ENCODE measurements around the gene PHF23.
"Not testable (repeated sequence)": the region's sequence is repeated elsewhere in the genome, so short reads cannot be mapped to it uniquely, and the experiment has no call there.

The PHF23 gene

DNA sequence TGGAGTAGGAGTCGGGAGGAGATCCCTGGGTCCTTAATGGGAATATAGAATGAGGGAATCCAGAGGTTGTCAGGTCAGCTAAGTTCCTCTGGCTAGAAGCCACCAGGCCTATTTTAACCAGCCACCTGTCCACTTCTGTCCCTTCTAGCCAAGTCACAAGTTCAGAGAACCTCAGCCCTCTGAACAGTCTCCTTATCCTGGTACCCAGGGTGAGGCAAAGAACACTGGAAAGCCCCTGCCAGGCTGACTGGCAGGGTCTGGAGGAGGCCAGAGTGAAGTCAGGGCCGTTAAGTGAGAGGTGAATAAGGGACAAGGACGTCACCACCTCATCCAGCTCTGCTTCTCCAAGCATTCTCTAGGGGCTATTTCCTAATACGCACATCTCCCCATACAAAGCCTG lies 9.5 kb upstream of the PHF23 start:
- TF ChIP-seq CTCF (IDR thresholded peaks at IDR 0.05; ENCODE audit: low read depth, low read length): no peak
- peaks cover 3% of the 10 kb centered on the region for H3K36me3 ChIP-seq
- no peaks in the 10 kb centered on the region for H3K27me3 ChIP-seq
- no peaks in the 10 kb centered on the region; the same call in 1 of the 2 replicates for H3K4me1 ChIP-seq
- DNase-seq: no peak
- no peaks in the 10 kb centered on the region for H3K9me3 ChIP-seq
- no peak overlapping the region for H3K4me3 ChIP-seq (ENCODE audit: low read depth, low read length)

DNA sequence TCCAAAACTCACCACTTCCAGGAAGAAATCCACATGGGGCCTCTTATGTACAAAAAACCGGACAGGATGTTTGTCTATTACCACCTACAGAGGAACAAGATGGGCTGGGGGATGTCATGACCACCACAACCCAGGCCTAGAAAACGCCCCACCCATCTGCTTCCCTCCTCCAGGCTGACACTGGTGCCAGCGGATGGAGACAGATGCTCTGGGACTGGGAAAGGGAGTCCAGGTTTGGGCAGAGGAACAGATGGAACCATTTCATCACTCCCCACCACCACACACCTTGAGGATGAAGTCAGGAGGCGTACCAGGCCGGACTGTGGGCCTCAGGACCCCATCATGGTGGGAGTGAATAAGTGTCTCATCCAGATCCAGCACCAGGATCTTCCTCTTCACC lies 7.5 kb upstream of the PHF23 start:
- Histone ChIP-seq H3K9me3 (no peaks in the 10 kb centered on the region), H3K36me3 (peaks cover 3% of the 10 kb centered on the region), H3K4me3 (ENCODE audit: low read depth, low read length) (no peak overlapping the region), H3K27me3 (no peaks in the 10 kb centered on the region), H3K4me1 (no peaks in the 10 kb centered on the region)
- no peak for TF ChIP-seq CTCF (IDR thresholded peaks at IDR 0.05; ENCODE audit: low read depth, low read length)
- DNase-seq: no peak

DNA sequence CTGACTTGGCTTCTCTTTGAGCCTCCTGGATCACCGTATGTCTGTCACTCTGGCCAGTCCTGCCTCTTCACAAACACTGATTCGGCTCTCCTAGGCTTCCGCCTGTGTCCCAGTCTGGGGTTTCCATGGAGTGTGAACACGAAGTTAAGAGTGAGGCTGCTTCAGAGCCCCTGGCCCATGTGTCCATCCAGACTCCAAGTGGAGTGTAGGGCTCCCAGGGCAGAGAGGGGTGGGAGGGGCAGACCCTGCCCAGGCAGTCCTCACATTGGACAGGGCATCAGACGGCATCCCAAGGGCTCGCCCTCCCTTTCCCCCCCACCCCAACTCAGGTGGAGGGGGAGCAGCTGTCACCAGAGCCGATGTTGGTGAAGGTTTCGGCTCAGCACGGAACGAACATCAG lies 4.6 kb upstream of the PHF23 start:
- DNase-seq; H3K9me3 ChIP-seq; H3K27me3 ChIP-seq; H3K4me1 ChIP-seq; H3K36me3 ChIP-seq; H3K4me3 ChIP-seq (ENCODE audit: low read depth, low read length): not testable (repeated sequence)

DNA sequence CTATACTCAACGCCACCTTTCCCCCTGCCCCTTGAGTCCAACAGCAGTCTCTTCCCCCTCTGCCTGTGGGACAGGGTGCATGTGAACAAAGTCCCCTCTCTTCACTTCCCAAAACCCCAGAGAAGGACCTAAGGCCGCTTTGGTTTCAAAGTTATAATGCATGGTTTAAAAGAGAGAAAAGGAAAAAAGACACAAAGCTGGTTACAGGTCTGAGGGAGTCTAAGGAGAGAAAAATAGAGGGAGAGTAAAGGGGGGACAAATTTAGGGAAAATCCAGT lies 4.1 kb upstream of the PHF23 start:
- Histone ChIP-seq H3K36me3 (peaks cover 6% of the 10 kb centered on the region), H3K9me3 (no peaks in the 10 kb centered on the region), H3K4me3 (ENCODE audit: low read depth, low read length) (peak overlapping the region; percentile 82), H3K4me1 (no peaks in the 10 kb centered on the region), H3K27me3 (no peaks in the 10 kb centered on the region)
- DNase-seq: no peak
- TF ChIP-seq CTCF (IDR thresholded peaks at IDR 0.05; ENCODE audit: low read depth, low read length): no peak

DNA sequence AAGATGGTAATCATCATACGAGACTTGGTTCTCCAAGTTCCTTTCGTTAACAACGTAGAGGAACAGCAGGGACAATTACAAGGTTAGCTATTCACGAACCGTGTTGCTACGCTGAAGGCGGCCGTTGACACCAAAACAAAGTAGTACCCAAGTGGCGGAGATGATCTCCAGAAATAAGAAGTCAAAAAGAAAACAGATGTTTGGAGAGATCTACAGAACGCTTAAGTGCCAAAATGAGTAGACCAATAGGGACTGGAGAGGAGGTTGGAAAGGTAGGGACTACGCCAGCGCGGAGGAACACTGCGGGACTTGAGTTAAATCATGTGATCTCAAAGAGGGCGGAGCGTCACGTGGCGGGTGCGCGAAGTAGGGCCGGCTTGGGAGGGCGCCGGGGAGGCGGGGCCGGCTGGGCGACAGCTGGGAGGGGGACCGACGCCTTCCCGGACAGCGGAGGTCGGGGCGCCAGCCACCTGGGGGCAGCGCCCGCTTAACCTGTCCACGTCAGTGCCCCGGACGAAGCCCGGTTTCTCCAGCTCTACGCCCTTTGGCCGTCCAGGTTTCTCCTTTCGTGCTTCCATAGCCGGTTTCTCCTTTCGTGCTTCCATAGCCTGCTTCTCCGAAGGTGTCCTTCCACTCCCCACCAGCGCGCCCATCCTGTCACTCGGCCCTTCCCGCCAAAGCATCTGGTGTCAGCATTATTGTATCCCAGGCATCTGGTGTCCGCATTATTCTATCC lies 3.6 kb upstream of the PHF23 start:
- no peak for TF ChIP-seq CTCF (IDR thresholded peaks at IDR 0.05; ENCODE audit: low read depth, low read length)
- H3K4me1 ChIP-seq: no peaks in the 10 kb centered on the region
- H3K9me3 ChIP-seq: no peaks in the 10 kb centered on the region
- no peaks in the 10 kb centered on the region for H3K27me3 ChIP-seq
- H3K36me3 ChIP-seq: peaks cover 6% of the 10 kb centered on the region
- peak; percentile 88 for DNase-seq
- H3K4me3 ChIP-seq (ENCODE audit: low read depth, low read length): peak overlapping the region; percentile 82

- TF ChIP-seq CTCF (IDR thresholded peaks at IDR 0.05; ENCODE audit: low read depth, low read length): no peak
- Histone ChIP-seq H3K9me3 (no peaks in the 10 kb centered on the region), H3K36me3 (peaks cover 10% of the 10 kb centered on the region), H3K4me3 (ENCODE audit: low read depth, low read length) (peak within 1 kb of the TSS; percentile 82), H3K4me1 (no peaks in the 10 kb centered on the region), H3K27me3 (no peaks in the 10 kb centered on the region)
- DNase-seq: peak; percentile 78
These were observed 2.8 kb upstream of the PHF23 start, which contains the start of gene GABARAP for GRCh38 chr17:7241783-7242716. GABARAP (minus strand) TSS chr17:7242449; CDS start chr17:7242330, 119 bp downstream.
